ENCODE results near the gene COL9A3.
A peak's percentile ranks its signal among the peaks of the same experiment; 100 is the strongest.

The COL9A3 gene

DNA sequence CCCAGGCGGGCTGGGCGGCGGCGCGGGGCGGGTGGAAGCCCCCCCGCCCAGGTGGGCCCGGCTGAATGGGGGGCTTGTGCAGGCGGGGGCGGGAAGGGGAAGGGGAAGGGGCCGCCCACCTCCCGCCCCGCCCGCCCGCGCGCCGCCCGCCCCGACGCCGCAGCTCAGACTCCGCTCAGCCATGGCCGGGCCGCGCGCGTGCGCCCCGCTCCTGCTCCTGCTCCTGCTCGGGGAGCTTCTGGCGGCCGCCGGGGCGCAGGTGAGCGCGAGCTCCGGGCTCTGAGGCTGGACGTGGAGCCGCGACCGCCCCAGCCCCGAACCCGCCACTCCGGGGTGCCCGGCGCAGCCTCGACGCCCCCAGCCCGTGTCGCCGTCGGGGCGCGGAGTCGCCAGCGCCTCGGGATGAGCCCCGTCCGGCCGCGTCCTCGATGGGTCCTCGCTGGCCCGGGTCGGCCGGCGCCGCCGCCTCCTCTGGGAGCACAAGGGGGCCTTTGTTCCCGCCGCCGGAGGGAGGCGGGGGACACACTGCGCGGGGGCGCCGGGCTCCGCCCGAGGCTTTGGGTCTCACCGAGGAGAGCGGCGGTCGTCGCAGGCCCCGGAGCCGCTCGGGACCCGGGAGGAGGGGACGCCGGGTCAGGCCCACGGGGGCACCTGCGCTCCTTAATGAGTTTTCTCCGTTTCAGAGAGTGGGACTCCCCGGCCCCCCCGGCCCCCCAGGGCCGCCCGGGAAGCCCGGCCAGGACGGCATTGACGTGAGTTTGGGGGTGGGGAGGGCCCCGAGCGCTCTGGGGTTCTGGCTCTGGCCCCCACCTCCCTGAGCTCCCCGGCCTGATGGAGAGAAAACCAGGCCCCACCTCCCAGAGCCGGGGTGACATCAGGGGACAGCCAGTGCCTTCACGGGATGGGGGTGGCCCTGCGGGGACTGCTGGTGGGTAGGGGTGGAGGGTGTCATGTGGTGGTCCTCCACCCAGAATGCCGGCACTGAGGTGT, at the start of gene COL9A3:
Gene COL9A3 (plus strand): TSS at position 167 of the 990 bp plus-strand sequence. CDS start 15 bp downstream, at position 182.
- peak in 38 of 56 donors; percentile 24 to 82 (median 53) for DNase-seq

DNA sequence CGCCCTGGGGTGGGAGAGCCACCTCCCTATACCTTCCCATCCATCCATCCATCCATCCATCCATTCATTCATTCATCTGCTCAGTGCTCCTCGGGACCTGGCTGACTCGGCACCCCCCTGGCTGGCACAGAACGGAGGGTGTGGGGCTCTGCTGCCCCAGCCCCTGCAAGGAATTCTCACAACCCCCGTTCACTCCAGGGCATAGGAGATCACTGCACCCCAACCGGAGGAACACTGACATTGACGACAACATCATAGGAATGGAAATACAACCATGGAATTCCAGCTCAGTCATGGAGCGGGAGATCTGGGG, 48.7 kb upstream of the COL9A3 start:
- DNase-seq, result no peak

DNA sequence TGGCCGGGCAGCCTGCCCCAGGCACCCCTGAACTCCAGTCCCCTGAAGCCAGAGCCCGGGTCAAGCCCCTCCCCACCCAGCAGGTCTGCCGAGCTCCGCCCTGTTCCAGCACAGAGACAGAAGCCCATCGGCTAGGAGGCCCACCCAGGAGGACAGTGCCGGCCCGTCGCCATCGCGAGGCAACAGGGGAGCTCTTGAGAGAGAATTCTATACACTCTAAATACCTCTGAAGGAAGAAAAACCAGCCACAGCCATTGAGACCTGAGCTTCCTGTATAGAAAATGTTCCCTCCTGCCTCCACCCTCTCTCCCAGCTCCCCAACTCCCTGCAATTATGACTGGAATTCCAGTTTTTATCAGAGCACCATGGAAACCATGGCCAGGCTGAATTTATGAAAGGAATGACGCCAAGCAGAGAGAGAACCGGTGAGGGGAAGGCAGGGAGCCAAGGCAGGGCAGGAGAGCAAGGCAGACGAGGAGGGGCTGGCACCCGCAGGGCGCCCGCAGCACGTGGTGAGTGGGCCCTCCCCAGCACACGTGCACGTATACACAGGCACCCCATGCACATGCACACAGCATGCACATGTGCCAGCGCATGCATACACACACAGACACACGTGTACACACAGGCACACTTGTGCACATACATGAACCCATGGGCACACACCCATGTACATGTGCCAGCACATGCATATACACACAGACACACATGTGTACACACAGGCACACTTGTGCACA, 48.1 kb upstream of the COL9A3 start:
- DNase-seq, result peak in 13 of 56 donors; percentile 14 to 55 (median 30)

DNA sequence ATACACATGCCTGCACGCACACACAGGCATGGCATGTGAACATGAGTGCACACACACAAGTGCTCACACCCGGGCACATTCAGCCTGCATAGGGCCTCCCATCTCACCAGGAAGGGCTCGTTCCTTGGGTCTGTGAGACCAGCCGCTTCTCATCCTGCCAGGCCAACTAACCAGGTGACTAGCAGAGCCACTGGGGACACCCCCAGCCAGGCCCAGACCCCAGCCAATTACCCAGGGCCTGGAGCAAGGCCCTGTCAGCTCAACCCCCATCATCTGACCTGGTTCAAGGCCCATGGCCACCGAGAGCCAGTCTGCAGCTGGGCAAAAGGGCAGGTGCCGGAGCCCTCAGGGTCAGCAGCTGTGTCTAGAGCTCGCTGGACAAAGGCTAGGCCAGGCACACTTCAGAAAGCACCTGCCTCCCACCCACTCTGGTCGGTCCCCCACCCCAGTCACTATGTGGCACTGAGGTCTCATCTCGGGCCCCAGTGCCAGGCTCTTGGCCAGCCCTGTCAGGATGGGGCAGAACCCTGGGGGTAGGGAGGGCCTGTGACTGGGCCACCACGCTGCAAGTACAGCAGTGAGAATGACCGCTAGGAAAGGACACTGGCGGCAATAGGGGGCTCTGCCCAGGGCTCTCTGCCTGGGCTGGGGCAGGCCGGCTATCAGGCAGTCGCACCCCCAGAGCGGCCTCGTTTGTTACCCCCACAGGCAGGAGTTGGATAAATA, 47.3 kb upstream of the COL9A3 start:
- no peak for DNase-seq

DNA sequence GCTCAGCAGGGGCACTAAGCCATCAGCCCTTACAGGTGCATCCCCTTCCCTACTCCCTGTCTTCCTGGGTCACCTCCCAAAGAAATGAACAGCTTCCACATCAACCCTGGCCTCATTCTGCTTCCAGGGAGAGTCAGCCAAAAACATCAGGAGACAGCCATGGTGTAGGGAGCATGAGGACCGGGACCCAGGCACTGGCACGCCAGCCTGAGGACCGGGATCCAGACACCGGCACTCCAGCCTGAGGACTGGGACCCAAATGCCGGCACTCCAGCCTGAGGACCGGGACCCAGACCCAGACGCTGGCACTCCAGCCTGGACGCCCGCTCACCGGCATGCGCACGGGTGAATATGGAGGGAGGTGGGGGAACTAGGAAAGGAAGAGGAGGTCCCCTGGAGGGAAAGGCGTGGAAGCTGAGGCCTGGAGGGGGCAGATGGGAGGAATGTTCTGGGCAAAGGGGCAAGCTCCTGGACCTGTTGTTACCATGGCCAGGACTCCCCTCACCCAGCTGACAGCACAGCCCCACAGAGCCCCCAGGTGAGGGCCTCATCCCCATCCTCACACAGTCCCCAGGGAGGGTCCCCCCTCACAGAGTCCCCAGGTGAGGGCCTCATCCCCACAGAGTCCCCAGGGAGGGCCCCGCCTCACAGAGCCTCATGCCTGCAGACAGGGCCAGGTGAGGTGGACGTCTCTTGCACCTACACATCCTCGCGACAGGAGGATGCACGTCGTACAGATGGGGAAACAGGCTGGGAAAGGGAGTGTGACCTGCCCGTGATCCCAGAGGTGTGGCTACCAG, 46.5 kb upstream of the COL9A3 start:
- no peak for DNase-seq

DNA sequence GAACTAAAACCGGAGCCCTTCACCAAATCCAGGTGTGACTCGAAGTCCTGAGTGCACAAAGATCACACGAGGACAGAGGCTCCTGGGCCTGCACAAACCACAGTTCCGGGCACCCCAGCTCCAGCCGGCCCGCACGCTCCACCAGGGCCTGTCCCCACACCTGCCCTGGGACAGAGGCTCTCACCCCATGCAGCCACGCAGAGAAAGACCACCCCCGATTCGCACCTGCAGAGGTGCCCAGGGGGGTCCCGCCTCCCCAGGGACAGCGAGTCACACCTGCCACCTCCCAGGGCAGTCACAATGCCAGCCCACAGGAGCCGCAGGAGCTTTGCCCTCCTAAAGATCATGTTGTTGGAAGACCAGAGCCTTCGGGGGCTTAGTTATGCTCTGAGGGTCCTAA, 45.9 kb upstream of the COL9A3 start:
- no peak for DNase-seq

DNA sequence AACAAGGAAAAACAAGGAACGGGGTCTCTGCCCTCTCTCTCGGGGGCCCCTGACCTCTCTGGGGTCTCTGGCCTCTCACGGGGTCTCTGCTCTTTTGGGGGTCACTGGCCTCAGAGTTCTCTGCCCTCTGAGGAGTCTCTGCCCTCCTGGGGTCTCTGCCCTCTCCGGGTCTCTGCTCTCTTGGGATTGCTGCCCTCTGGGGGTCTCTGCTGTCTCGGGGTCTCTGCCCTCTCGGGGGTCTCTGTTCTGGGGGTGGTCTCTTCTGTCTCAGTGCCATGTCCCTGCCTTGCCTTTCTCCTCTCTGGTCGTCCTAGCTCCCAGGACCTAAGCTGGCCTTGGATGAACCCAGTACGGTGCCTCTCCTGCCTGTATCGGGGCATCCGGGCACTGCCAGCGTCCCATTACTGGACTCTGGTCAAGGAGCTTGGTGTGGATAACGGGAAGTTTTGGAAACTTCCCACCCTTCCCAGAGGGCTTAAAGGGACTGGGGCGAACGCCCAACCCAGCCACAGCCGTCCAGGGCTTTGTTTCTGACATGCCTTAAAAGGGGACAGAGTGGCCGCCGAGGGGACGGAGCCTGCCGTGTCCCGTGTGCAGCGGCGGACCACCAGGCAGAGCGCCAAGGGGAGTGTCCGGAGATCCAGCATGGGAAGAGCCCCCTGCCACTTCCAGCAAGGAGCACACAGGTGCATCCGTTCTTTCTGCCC, 45.3 kb upstream of the COL9A3 start:
- no peak for DNase-seq

DNA sequence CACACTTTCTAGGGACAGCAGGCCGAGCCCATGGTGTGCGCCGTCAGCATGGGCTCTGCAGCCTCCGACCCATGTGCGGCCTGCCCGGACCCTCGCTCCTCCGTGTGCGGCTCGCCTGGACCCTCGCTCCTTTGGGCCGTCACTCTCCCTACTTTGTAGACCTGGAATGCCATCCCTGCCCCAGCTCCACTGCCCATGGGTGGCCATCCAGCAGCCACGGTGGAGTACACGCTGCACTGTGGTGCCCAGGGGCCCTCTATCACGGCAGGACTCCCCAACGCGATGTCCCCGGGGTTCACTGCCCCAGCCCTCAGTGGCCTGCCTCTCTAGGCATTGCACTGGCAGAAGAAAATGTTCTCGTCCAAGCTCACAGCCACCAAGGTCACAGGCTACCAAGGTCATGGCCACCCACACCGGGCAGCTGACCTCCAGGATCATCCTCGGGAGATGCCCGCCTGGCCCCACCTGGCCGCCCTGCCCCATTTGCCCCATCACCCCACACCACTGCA, 44.7 kb upstream of the COL9A3 start:
- DNase-seq, result no peak

DNA sequence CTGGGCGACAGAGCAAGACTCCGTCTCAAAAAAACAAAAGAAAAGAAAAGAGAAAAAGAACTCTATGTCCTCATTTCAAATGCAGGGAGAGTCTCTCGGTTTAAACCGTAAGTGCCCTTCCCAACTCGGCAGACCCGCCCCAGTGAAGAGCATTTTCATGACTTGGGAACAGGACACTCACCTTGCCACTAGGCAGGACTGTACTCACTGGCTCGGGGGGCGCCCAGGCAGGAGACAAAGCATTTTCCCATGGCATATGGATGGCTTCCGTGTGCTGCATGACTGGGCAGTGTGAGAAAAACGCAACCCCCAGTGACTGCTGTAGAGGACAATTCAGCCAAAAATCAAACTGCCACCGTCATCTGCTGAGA, 44.2 kb upstream of the COL9A3 start:
- no peak for DNase-seq

DNA sequence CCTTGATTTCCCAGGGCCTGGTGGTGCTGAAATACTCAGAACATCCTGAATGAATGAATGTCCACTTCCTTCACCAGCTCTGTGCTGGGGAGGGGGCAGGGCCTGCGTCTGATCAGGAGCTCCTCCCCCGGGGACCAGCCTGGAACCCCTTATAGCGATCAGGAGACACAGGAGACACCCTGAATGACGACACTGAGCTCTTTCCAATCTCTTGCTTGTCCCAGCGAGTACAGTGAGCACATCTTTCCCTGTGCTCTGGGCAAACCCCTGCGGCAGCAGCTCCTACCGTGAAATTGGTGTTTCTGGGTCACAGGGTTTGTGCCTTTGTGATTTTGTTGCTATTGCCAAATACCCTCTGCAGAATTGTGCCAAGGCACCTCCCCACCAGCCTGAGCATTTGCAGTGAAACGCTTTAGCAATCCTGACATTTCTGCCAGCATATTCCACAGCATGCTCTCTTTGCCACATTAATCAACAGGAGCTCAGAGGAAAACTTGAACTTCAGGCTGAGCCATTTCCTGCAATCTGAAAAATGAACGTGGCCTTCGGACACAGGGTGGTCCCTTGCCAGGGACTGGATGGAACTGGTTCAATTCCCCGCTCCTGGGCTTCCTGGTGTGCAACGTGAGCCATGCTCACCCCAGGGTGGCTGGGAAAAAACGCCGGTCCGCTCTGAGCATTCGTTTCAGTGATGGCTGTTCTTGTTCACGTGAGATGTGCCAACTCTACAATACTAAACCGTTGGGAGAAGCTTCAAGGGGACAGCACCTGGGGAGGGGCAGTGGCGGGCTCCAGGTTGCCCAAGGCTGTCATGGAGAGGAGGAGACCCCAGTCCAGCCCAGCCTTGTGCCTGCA, 43.6 kb upstream of the COL9A3 start:
- DNase-seq, result peak in 1 of 56 donors; percentile 9

DNA sequence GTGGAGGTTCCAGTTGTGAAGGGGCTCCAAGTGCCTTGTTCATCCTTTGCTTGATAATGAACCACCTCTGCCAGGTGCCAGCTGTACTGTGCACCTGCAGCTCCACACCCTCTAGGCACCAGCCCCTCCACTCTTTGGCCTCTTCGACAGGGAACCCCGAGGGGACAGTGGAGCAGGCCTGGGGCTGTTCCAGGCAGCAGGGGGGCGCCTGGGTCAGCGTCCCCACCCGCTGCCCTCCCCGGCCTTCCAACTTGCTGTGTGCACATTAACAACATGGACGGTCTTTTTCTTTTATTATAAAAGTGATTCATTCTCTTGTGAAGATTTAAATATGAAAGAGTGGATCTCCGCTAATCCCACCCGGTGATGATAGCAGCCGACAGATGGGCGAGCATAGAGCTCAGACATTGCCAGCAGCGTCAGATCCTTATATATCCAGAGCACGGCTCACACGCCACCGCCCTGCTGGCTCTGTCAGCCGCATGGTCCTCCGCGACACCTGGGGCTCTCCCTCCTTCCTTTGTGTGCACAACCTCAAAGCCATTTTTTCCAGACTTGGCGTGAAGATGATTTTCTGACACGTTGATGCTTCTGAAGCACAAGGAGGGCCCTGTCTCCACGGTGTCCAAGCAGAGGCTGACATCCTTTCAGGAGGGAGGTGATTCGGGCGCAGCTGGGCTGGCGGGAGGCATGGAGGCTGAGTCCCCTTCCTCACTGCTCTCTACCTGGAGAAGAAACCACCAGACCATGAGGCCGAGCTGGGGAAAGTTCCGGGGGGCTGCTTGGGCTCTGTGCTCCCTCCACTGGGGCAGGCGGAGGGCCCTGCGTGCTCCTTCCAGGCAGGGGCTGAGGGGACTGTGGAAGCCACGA, 42.8 kb upstream of the COL9A3 start:
- DNase-seq, result peak in 9 of 56 donors; percentile 13 to 43 (median 24)

DNA sequence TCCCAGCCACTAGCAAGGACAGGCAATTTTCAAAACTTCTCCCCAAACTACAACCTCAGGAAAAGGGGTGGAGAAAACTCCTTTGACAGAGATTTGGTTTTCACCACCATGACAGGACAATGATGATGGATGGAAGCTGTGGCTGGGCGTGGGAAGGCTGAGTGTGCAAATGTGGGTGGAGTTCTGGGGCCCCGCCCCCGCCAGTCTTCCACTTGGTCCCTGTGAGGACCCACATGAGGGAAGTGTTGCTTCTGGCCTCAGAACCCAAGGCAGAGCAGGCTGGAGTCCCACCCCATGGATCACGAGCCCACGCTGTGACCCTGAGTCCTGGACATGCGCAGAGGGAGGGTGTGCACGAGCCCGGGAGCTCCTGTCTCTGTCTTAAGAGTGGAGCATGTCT, 42.1 kb upstream of the COL9A3 start:
- DNase-seq, result no peak

DNA sequence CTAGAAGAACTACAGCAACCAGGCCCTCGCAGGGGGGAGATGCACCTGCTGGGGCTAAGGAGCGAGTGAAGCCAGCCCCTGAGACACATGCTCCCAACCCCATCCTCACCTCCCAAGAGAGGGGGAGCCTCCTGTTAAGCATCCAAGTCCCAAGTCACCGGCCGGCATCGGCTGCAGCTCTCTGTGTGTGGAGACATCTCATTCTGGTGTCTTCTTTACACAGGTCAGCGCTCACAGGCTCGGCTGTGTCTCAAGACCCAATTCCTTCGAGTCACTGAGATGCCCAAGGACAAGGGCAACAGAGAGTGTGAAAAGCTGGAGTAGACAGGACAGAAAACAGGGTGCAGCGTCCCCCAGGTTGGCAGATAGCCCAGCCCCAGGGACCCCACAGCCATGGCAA, 41.6 kb upstream of the COL9A3 start:
- DNase-seq, result no peak

DNA sequence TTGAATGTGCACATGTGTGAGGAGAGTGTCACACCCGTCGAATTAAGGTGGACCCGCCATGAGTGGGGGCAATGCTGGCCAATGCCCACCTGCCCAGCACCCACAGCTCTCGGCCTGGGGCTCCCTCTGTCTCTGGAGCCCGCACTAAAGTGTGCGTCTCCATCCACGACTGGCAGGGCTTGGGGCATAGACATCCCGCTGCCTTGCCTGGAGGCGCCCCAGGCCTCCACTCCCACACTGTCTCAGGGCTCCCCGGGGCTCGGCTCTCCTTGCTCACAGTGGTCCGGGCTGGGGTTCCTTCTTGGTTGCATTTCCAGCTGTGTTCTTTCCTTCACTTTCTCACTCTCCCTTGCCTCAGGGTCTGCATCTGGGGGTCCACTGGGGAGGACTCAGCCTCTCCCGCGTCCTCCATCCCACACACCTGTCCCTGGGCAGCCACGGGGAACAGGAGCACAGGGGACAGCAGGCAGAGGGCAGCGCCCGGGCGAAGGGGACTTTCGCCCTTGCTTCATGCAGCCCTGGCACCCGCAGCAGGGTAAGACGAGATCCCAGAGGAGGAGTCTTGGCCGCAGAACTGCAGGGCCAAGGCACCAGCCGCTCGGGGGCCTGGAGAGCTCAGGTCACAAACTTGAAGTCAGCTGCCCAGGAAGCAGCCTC, 40.7 kb upstream of the COL9A3 start:
- no peak for DNase-seq

DNA sequence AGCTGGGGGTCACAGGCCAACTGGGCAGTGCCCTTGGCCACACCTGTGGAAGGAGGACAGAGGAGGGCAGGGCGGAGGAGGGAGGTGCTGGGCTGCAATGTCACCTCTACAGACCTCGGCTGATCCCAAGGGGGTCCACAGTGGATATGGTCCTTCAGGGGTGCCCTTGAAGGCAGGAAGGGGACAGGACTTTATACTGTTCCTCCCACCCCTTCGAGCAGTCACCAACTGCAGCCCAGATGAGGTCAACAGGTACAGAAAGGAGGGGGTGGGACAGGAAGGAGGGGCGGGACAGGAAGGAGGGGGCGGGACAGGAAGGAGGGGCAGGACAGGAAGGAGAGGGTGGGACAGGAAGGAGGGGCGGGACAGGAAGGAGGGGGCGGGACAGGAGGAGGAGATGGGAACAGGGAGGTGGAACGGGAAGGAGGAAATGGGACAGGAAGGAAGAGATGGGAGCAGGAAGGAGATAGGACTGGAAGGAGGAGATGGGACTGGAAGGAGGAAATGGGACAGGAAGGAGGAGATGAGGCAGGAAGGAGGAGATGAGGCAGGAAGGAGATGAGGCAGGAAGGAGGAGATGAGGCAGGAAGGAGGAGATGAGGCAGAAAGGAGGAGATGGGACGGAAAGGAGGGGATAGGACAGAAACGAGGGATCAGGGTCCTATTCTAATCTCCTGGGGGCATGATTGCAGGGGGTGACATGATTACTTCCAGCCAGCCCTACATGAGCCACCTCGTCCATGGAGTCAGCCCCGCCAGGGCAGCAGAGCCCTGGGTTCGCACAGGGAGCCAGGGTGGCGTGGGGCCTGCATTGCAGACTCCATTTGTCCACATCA, 39.9 kb upstream of the COL9A3 start:
- no peak for DNase-seq

DNA sequence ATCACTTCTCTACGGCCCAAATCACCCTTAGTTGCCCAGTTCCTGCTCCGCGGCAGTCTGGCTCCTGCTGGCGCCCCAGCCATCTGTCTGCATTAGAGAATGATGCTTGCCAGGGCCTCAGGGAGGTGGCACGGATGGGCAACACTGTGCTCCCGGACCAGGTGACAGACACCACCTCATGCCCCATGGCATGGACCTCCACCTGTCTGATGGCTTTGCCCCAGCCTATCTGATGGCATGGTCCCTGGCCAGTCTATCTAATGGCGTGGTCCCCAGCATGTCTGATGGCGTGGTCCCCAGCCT, 39.4 kb upstream of the COL9A3 start:
- DNase-seq, result no peak

DNA sequence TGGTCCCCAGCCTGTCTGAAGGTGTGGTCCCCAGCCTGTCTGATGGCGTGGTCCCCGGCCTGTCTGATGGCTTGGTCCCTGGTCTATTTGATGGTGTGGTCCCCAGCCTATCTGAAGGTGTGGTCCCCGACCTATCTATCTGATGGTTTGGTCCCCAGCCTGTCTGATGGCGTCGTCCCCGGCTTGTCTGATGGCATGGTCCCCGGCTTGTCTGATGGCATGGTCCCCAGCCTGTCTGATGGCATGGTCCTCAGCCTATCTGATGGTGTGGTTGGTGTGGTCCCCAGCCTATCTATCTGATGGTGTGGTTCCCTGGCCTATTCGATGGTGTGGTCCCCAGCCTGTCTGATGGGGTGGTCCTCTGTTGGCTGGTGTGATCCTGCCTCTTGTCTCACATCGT, 38.8 kb upstream of the COL9A3 start:
- no peak for DNase-seq

Measured in amygdala (tissue), 56 donors.